H1 (cell line): ENCODE measurements around the gene KCNH6. TPM values are rescaled to one million over a fixed set of nuclear protein-coding genes. Genes with fewer than 3 reads are reported as not detected.

ENCODE experiments used
- CTCF ChIA-PET: fragments of 300-600 bp; sonication (Branson Sonifier 250); formaldehyde crosslinking; loops from one replicate; lab custom pipeline; 2021; ENCODE audit not compliant: partially characterized antibody; lab: Charles Lee
- POLR2A ChIA-PET: fragments of 300-600 bp; sonication (Branson Sonifier 250); formaldehyde crosslinking; loops from one replicate; lab custom pipeline; 2021; ENCODE audit warnings: inconsistent platforms; ENCODE audit not compliant: partially characterized antibody; lab: Charles Lee
- DNase-seq, 2 experiments: peaks; one replicate each; pipeline versions ENCODE4 v3.0.0 to v3.0.0-alpha.2; 2010 to 2022; ENCODE audit warnings: low spot score in 2 of 2, low read depth in 1 of 2, mixed read lengths in 1 of 2
- FAIRE-seq: peaks from 2 replicates; lab custom pipeline; 2011; peaks lifted over from hg19 to GRCh38; lab: Jason Lieb, UNC
- H2AFZ ChIP-seq: 2 replicates; pipeline ENCODE4 v1.8.1; 2012; ENCODE audit warnings: low read length, inconsistent platforms
- H2AK5ac ChIP-seq: 2 replicates; pipeline ENCODE4 v1.6.1; 2013; ENCODE audit warnings: low read depth, low read length
- H2BK120ac ChIP-seq: replicated peaks from 2 replicates; pipeline ENCODE3; 2013; ENCODE audit warnings: low read depth, low read length, inconsistent platforms
- H2BK12ac ChIP-seq: 2 replicates; pipeline ENCODE4 v1.6.1; 2013; ENCODE audit warnings: low read depth, low read length
- H2BK15ac ChIP-seq: 2 replicates; pipeline ENCODE4 v1.6.1; 2013; ENCODE audit warnings: low read length
- H2BK20ac ChIP-seq: 2 replicates; pipeline ENCODE4 v1.6.1; 2013; ENCODE audit warnings: low read length
- H2BK5ac ChIP-seq: 2 replicates; pipeline ENCODE4 v1.6.1; 2013; ENCODE audit warnings: low read depth, low read length
- H3K14ac ChIP-seq: 2 replicates; pipeline ENCODE4 v1.6.1; 2013; ENCODE audit warnings: inconsistent platforms; ENCODE audit not compliant: insufficient read length
- H3K18ac ChIP-seq: 2 replicates; pipeline ENCODE4 v1.6.1; 2013; ENCODE audit warnings: low read length; ENCODE audit errors: extremely low read depth
- H3K23ac ChIP-seq: 2 replicates; pipeline ENCODE4 v1.6.1; 2013; ENCODE audit warnings: inconsistent platforms; ENCODE audit not compliant: insufficient read length
- H3K23me2 ChIP-seq: 2 replicates; pipeline ENCODE4 v1.6.1; 2013; ENCODE audit warnings: low read depth, low read length
- H3K27ac ChIP-seq: 2 replicates; pipeline ENCODE4 v1.6.1; 2011; ENCODE audit warnings: low read depth, low read length, inconsistent platforms
- H3K27me3 ChIP-seq, 4 experiments: replicated peaks in 1 of 4; 1 replicate in 1 of 4; 2 replicates in 3 of 4; pipeline versions ENCODE4 v1.6.1 to v1.8.1; 2011 to 2013; ENCODE audit warnings: low read length in 3 of 4, mild to moderate bottlenecking in 3 of 4, inconsistent platforms in 2 of 4, mixed read lengths in 2 of 4, moderate library complexity in 1 of 4; ENCODE audit not compliant: control insufficient read depth in 3 of 4, insufficient read depth in 3 of 4; ENCODE audit errors: extremely low read depth in 1 of 4
- H3K36me3 ChIP-seq, 4 experiments: 2 replicates each; pipeline versions ENCODE4 v1.6.1 to v1.8.1; 2011 to 2013; ENCODE audit warnings: mild to moderate bottlenecking in 4 of 4, low read length in 3 of 4, moderate library complexity in 2 of 4, control low read depth in 1 of 4, inconsistent platforms in 1 of 4; ENCODE audit not compliant: insufficient read depth in 4 of 4, control insufficient read depth in 2 of 4
- H3K4ac ChIP-seq: replicated peaks from 2 replicates; pipeline ENCODE3; 2013; ENCODE audit warnings: low read length, low read depth, mixed read lengths, inconsistent platforms; ENCODE audit not compliant: insufficient read length
- H3K4me1 ChIP-seq, 4 experiments: replicated peaks in 1 of 4; 1 replicate in 1 of 4; 2 replicates in 3 of 4; pipeline versions ENCODE4 v1.6.1 to v1.8.1; 2011 to 2013; ENCODE audit warnings: low read length in 3 of 4, inconsistent platforms in 2 of 4, mixed read lengths in 1 of 4; ENCODE audit not compliant: insufficient read depth in 4 of 4, control insufficient read depth in 3 of 4
- H3K4me2 ChIP-seq, 2 experiments: 2 replicates each; pipeline versions ENCODE4 v1.6.1 to v1.8.1; 2011 to 2013; ENCODE audit warnings: low read depth in 2 of 2, low read length in 2 of 2, control low read depth in 1 of 2, inconsistent platforms in 1 of 2, mild to moderate bottlenecking in 1 of 2; ENCODE audit not compliant: insufficient read depth in 1 of 2
- H3K4me3 ChIP-seq, 4 experiments: fragments of 200-600, 300-600 bp in 1 of 4; sonication (generic), shearing (Covaris generic), sonication (Bioruptor Twin) in 1 of 4; 2 replicates each; pipeline versions ENCODE4 v1.5.1 to v1.8.1; 2011 to 2016; ENCODE audit warnings: low read length in 4 of 4, low read depth in 3 of 4, control low read depth in 2 of 4, inconsistent platforms in 2 of 4, mild to moderate bottlenecking in 2 of 4, mixed read lengths in 1 of 4, moderate library complexity in 1 of 4; ENCODE audit not compliant: insufficient read depth in 2 of 4; ENCODE audit errors: extremely low read depth in 1 of 4
- H3K56ac ChIP-seq: replicated peaks from 2 replicates; pipeline ENCODE3; 2013; ENCODE audit warnings: low read depth, mild to moderate bottlenecking, mixed read lengths, low read length, inconsistent platforms; ENCODE audit not compliant: insufficient read length
- H3K79me1 ChIP-seq: 2 replicates; pipeline ENCODE4 v1.6.1; 2013; ENCODE audit warnings: low read depth, low read length, control low read depth
- H3K79me2 ChIP-seq, 2 experiments: 2 replicates each; pipeline versions ENCODE4 v1.6.1 to v1.8.1; 2012 to 2013; ENCODE audit warnings: low read length in 2 of 2, mild to moderate bottlenecking in 2 of 2, inconsistent platforms in 1 of 2; ENCODE audit not compliant: insufficient read depth in 2 of 2, control insufficient read depth in 1 of 2
- H3K9ac ChIP-seq, 4 experiments: replicated peaks in 1 of 4; 1 replicate in 1 of 4; 2 replicates in 3 of 4; pipeline versions ENCODE4 v1.6.1 to v1.8.1; 2011 to 2013; ENCODE audit warnings: low read depth in 3 of 4, low read length in 3 of 4, control low read depth in 2 of 4, mild to moderate bottlenecking in 2 of 4, moderate library complexity in 2 of 4, inconsistent platforms in 1 of 4; ENCODE audit errors: extremely low read depth in 1 of 4
- H3K9me3 ChIP-seq, 2 experiments: 2 replicates each; pipeline versions ENCODE4 v1.6.1 to v1.8.1; 2012 to 2013; ENCODE audit warnings: mild to moderate bottlenecking in 2 of 2, moderate library complexity in 2 of 2, control low read depth in 1 of 2, inconsistent platforms in 1 of 2, low read depth in 1 of 2, low read length in 1 of 2, mixed read lengths in 1 of 2; ENCODE audit not compliant: insufficient read depth in 2 of 2
- H4K20me1 ChIP-seq, 2 experiments: replicated peaks in 1 of 2; 2 replicates each; pipeline versions ENCODE3 to v1.8.1; 2011 to 2013; ENCODE audit warnings: inconsistent platforms in 2 of 2, low read length in 2 of 2, mild to moderate bottlenecking in 1 of 2; ENCODE audit not compliant: insufficient read depth in 2 of 2, control insufficient read depth in 1 of 2
- H4K5ac ChIP-seq: 2 replicates; pipeline ENCODE4 v1.6.1; 2013; ENCODE audit warnings: low read length, low read depth, mixed read lengths, inconsistent platforms; ENCODE audit not compliant: insufficient read length
- H4K8ac ChIP-seq: 2 replicates; pipeline ENCODE4 v1.8.0; 2013; ENCODE audit warnings: mild to moderate bottlenecking, moderate library complexity, low read length, inconsistent platforms; ENCODE audit not compliant: insufficient read depth; ENCODE audit errors: extremely low read depth
- H4K91ac ChIP-seq: replicated peaks from 2 replicates; pipeline ENCODE3; 2013; ENCODE audit warnings: low read length, mixed read lengths, inconsistent platforms; ENCODE audit not compliant: insufficient read length
- HDAC2 ChIP-seq, 2 experiments: fragments of 300-600 bp in 1 of 2; sonication (generic) in 1 of 2; IDR thresholded peaks; 2 replicates each; pipeline ENCODE4 v1.6.1; 2011 to 2012; ENCODE audit warnings: low read depth in 2 of 2, low read length in 2 of 2, mild to moderate bottlenecking in 2 of 2, moderate library complexity in 2 of 2, borderline replicate concordance in 1 of 2, inconsistent platforms in 1 of 2
- SIRT6 ChIP-seq: IDR thresholded peaks from one replicate; pipeline ENCODE4 v1.7.1; 2012; ENCODE audit warnings: low read length, inconsistent platforms
- TAF7 ChIP-seq: optimal IDR thresholded peaks from 2 replicates; pipeline ENCODE3; 2011; ENCODE audit warnings: low read depth, mild to moderate bottlenecking, inconsistent platforms, low read length, moderate library complexity, borderline replicate concordance
- WGBS, 2 experiments: shearing (Covaris generic) in 1 of 2; methylation state at CpG; one replicate each; pipeline versions ENCODE4 v1.1.6 to v1.1.7; 2013 to 2015; ENCODE audit warnings: low lambda C conversion rate in 2 of 2, mixed read lengths in 2 of 2, inconsistent platforms in 1 of 2, low coverage in 1 of 2, missing lambda C conversion rate in 1 of 2; ENCODE audit not compliant: insufficient replicate concordance in 2 of 2, insufficient coverage in 1 of 2, insufficient read length in 1 of 2; ENCODE audit errors: extremely low coverage in 1 of 2, missing lambda C conversion rate in 1 of 2; 5-methylcytosine and 5-hydroxymethylcytosine counted together
- polyA plus RNA-seq, 7 experiments: library from polyadenylated mRNA; depleted of rRNA in 3 of 7; stranded (reverse) in 5 of 7; unstranded in 2 of 7; fragments of >200 nt in 5 of 7; fragments of 200-250 nt in 2 of 7; gene quantifications; 1 replicate in 5 of 7; 2 replicates in 1 of 7; 4 replicates in 1 of 7; pipeline versions ENCODE4 v1.2.1 to v1.2.3, GENCODE V29; 2011 to 2013; ENCODE audit warnings: missing spikeins in 2 of 7, mixed read lengths in 2 of 7
- total RNA-seq: library from RNA; stranded (reverse); fragmentation: NEBNext Ultra II Directional; extraction: Animal tissue kit (Norgen Biotek cat#: 25700); gene quantifications from 2 replicates; pipeline ENCODE4 v1.2.1, GENCODE V29; 2021

The KCNH6 gene
- total and polyA plus RNA-seq, 2 of the 8 experiments (the other 6 are each of a cell fraction or from before 2014, with no cell fraction given): 1.8 to 3.6 TPM

DNA sequence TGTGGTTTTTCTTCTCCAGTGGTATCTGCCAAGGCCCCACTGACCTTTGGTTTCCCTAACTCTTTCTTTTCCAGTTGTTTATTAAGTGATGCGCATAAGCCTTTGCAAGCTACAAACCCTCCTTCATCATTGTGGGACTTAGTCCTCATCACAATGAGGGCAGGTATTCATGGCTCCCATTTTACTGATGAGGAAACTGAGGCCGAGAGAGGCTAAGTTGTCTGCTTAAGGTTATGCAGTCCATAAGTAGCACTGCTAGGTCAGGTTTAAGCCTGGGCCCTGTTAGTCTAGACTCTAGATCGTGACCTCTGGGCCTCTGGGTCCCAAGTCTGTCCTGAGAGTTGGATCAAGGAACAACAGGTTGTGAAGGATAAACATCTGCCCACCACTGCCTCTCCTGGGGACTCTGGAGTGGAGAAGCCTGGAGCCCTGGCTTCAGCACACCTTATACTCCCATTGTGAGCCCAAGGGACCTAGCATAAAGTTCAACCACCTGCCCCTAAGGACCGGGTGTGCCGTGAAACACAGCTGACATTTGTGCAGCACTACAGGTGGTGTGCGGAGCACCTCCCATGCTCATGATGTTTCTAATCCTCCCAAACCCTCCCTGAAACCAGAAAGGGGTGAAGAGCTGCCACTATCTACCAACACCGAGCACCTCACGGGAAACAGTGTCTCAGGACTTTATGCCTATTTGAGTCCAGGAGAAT lies 5.2 kb upstream of the KCNH6 start:
- no peak overlapping the region for H2BK20ac ChIP-seq
- H2BK12ac ChIP-seq: no peak overlapping the region
- peaks cover 2 to 8% (median 6%) of the 10 kb centered on the region in 4 experiments; a peak in 5 of 7 replicates for H3K4me1 ChIP-seq
- FAIRE-seq (no peak), DNase-seq (no peak)
- H3K56ac ChIP-seq: no peak overlapping the region
- H4K8ac ChIP-seq: no peak overlapping the region
- ChIA-PET POLR2A (no interaction called here), CTCF (interaction anchor here (0.6 to 1.5 kb wide), 2 partner anchors 33 to 56 kb away, joined by 3 read pairs; no protein-coding TSS in a partner anchor)
- H3K18ac ChIP-seq: no peak overlapping the region
- H3K36me3 ChIP-seq: no peaks in the 10 kb centered on the region
- no peak overlapping the region for H3K9ac ChIP-seq
- H3K4me2 ChIP-seq: no peak overlapping the region
- no peak overlapping the region for H3K14ac ChIP-seq
- no peak overlapping the region for H2AFZ ChIP-seq
- no peak overlapping the region for H2BK120ac ChIP-seq
- H3K23ac ChIP-seq: no peak overlapping the region
- no peaks in the 10 kb centered on the region for H3K23me2 ChIP-seq
- H2BK5ac ChIP-seq: no peak overlapping the region
- H2AK5ac ChIP-seq: no peak overlapping the region
- H3K79me2 ChIP-seq: no peaks in the 10 kb centered on the region
- no peak overlapping the region for H2BK15ac ChIP-seq
- H3K79me1 ChIP-seq: no peaks in the 10 kb centered on the region
- H4K91ac ChIP-seq: no peak overlapping the region
- 77% methylated on average over 8 of the region's 8 CpGs; no CpG with 5 or more reads in 1 of the 2 experiments for WGBS, 2 experiments
- no peak for TF ChIP-seq TAF7
- no peak for TF ChIP-seq SIRT6
- no peak for TF ChIP-seq HDAC2 (IDR thresholded peaks at IDR 0.05; ENCODE audit: borderline replicate concordance in 1 of 2, low read depth in 2 of 2, low read length in 2 of 2)
- no peak overlapping the region for H4K5ac ChIP-seq
- H3K4ac ChIP-seq: no peak overlapping the region
- H3K27me3 ChIP-seq: no peaks in the 10 kb centered on the region
- H3K9me3 ChIP-seq: no peaks in the 10 kb centered on the region
- no peak overlapping the region for H3K27ac ChIP-seq
- H4K20me1 ChIP-seq: no peaks in the 10 kb centered on the region
- no peak overlapping the region for H3K4me3 ChIP-seq
